ENCODE data around the gene CHADL.

GRCh38 chr22:41180926-41181325, 59.8 kb downstream of the CHADL start:
- TF ChIP-seq CTCF (IDR thresholded peaks at IDR 0.05; ENCODE audit: low read length): no peak
- no peak for TF ChIP-seq EZH2phosphoT487 (IDR thresholded peaks at IDR 0.05; ENCODE audit: low read length)
